GM12875 (cell line): ENCODE results near the gene FGF12.
"Not testable (repeated sequence)": the region's sequence is repeated elsewhere in the genome, so short reads cannot be mapped to it uniquely, and the experiment has no call there.

Source experiments
- H3K4me3 ChIP-seq: one replicate; pipeline ENCODE4 v1.5.1; 2011; ENCODE audit warnings: low read depth, low read length, control low read depth
- TF ChIP-seq, protein P1 (sequence below): IDR thresholded peaks from 2 replicates; pipeline ENCODE4 v1.5.1; 2011; ENCODE audit warnings: low read depth, mild to moderate bottlenecking, control low read depth, inconsistent platforms, low read length, moderate library complexity, borderline replicate concordance; ENCODE audit not compliant: insufficient read depth

The FGF12 gene

DNA sequence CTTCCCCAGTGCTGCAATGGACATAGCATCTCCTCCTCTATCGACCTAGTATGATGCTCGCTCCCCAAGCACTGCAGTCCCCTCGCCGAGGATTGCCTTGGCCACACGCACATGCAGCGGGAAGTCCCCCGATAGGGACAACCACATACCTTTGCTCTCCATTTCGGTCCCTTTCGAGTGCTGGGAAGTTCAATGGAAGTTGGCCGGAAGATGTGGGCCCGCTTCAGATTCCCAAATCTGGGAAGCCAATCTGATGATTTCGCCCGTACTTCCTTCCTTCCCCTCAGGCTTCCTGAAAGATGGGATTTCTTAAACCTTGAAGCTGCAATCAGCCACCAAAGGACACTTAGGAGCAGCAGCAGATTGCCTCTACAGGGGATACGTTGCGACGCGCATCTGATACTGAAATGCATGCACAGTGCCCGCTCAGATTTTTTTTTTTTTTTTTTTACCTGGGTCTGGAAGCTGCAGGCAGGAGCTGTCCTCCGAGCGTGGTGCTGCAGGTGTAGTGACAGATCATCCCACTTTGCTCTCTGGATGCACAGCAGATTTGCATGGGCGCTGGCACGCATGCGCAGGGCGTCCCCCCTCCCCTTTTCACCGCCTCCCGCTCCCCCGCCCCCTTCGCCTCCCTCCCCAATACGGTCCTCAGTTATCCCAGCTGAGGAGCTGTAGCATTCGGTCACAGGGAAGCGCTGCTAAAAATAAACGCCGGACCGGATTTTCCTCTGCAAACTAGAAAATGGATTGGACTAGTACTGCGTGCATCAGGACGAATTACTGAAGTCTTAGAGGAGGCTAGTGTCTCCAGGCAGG is at the start of gene FGF12:
TSS of gene FGF12 (minus strand) at position 510 of the 816 bp plus-strand sequence.
- no peak within 1 kb of the TSS for H3K4me3 ChIP-seq
- TF ChIP-seq, protein P1, sequence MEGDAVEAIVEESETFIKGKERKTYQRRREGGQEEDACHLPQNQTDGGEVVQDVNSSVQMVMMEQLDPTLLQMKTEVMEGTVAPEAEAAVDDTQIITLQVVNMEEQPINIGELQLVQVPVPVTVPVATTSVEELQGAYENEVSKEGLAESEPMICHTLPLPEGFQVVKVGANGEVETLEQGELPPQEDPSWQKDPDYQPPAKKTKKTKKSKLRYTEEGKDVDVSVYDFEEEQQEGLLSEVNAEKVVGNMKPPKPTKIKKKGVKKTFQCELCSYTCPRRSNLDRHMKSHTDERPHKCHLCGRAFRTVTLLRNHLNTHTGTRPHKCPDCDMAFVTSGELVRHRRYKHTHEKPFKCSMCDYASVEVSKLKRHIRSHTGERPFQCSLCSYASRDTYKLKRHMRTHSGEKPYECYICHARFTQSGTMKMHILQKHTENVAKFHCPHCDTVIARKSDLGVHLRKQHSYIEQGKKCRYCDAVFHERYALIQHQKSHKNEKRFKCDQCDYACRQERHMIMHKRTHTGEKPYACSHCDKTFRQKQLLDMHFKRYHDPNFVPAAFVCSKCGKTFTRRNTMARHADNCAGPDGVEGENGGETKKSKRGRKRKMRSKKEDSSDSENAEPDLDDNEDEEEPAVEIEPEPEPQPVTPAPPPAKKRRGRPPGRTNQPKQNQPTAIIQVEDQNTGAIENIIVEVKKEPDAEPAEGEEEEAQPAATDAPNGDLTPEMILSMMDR = no peak

DNA sequence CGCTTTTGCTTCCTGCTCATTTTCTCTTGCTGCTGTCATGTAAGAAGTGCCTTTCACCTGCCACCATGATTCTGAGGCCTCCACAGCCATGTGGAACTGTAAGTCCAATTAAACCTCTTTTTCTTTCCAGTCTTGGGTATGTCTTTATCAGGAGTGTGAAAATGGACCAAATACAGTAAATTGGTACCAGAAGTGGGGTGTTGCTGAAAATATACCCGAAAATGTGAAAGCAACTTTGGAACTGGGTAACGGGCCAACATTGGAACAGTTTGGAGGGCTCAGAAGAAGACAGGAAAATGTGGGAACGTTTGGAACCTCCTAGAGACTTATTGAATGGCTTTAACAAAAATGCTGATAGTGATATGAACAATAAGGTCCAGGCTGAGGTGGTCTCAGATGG is 47.0 kb upstream of the FGF12 start:
- not testable (repeated sequence) for H3K4me3 ChIP-seq

DNA sequence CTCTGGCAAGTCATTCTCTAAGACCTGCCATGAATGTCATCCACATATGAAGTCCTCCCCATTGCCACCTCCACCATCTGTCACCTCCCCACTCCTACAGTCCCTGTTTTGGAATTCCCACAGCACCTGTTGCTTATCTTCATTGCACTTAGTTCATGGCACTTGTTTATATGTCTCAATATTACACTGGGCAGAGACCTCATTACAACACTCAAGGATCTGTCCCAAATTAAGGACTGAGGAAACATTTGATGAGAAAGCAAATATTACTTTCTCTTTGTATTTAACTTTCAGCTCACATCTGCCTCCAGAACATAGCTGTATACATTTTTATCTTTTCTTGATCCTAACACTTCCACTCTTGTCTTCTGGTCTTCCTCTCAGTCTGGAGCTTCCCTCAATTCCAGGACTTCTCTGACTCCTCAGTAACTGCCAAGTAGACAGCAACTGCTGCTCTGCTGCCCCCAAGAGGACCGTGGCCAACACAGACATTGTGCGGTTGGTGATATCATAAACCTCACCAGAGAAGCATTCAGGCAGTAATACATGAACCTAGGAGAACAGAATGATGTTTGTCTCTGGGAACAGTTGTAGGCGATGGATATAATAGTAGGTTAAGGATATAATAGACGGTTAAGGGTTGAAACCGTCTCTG is 45.0 kb upstream of the FGF12 start:
- H3K4me3 ChIP-seq = no peak overlapping the region
- TF ChIP-seq, protein P1 = peak; percentile 43; the same call in 1 of the 2 replicates

DNA sequence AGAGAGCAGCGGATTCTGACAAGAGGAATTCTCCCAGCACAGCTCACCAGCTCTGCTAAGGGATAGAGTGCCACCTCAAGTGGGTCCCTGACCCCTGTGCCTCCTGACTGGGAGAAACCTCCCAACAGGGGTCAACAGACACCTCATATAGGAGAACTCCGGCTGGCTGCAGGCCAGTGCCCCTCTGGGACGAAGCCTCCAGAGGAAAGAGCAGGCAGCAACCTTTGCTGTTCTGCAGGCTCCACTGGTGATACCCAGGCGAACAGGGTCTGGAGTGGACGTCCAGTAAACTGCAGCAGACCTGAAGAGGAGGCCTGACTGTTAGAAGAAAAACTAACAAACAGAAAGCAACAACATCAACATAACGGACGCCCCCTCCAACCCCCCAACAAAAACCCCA is 31.3 kb upstream of the FGF12 start:
- TF ChIP-seq, protein P1 = no peak

DNA sequence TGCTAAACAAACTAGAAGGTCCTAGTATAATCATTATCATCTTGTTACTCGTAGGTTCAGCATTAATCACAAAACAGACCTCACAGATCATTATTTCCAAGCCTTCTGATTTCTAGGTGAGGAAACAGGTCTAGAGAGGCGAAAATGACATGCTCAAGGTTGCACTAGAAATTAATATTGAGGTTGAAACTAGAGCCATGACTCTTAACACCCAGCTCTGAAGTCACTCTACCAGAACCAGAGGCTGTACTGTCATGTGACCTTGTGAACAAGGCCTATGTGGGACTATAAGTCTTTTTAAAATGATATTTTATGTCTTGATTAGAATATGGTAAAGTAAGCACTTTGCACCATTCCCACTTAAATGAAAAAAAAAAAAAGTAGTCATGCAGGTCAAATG is 23.8 kb upstream of the FGF12 start:
- H3K4me3 ChIP-seq = no peak overlapping the region
- TF ChIP-seq, protein P1 = no peak

More for the DNA sequence above, 31.3 kb upstream of the FGF12 start:
- H3K4me3 ChIP-seq = no peak overlapping the region

DNA sequence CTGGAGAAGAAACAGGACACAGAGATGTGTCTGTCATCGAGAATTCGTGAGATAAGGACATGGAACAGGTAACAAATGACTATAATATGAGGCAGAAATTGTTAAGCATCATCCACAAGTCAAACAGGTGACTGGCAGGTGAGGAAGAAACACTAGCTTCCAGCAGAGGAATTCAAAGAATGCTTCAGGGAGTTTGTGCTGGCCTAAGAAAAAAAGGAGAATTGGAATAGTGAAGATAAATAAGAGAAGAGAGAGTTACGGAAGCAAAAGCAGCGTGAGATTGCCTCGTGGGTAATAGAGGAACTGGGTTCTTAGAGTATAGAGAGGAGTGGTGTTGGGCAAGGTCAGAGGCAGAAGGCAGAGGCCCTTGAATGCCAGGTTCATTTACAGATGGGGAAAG is 22.9 kb upstream of the FGF12 start:
- no peak overlapping the region for H3K4me3 ChIP-seq

DNA sequence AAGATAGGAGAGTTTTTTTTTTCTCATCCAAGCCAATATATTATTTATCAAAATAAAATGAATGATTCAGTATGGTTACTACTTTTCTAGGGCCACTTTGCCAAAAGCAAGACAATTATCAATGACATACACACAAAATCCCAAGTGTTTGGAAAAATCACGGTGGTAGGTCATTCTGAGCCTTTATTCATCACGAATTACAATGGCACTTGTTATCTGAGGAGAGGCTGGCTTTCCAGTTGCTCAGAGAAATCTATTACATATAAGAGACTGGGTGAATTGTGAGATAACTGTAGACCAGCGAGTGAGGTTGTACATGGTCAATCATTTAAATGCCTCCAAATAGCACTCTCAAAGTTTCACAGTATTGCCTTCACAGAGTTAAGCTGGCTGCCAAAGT is 20.4 kb upstream of the FGF12 start:
- TF ChIP-seq, protein P1 = no peak
- H3K4me3 ChIP-seq = no peak overlapping the region

More for the DNA sequence above, 22.9 kb upstream of the FGF12 start:
- TF ChIP-seq, protein P1 = no peak
